OCI-LY3 (cell line): ENCODE data around the gene MTFR1L.

Experiments used
- CTCF ChIP-seq: fragments of 200-600, 300-600 bp; sonication (generic); IDR thresholded peaks from 2 replicates; pipeline ENCODE4 v1.5.1; 2014; ENCODE audit warnings: antibody characterized with exemption, low read length, low read depth
- EZH2phosphoT487 ChIP-seq: fragments of 200-600 bp; shearing (Covaris generic); IDR thresholded peaks from 2 replicates; pipeline ENCODE4 v1.6.1; 2018; ENCODE audit warnings: antibody characterized with exemption, mixed run types, low read depth

DNA sequence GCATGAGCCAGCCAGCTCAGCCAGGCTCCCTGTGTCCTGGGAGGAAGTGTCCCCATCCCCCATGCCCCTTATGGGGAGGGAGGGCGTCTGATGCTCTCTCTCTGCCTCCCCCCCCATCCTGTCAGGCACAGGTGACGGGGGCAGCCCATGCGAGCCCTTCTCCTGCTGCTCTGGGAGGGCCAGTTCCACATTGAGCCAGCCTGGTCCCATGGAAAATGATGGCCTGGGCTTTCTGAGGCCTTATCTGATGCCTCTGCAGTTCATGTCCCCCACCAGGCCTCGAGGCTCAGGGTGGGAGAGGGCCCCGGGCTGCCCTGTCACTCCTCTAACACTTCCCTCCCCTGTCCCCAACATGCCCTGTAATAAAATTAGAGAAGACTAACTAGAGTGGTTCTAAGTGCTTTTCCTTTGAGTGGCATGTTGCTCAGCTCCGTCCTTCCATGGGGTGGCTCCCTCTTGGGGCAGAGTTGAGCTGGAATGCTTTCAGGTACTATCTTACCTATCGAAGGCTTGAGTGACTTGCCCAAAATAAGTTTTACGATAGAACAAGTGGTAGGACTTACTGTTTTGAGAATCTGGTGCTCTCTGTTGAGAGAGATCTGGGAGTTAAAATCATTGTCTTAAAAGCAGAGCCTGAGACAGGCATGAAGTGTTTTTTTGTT lies 1.8 kb upstream of the MTFR1L start:
- TF ChIP-seq CTCF (no peak), EZH2phosphoT487 (no peak)
